ENCODE results near the gene NACAD. TPM values are rescaled to one million over a fixed set of nuclear protein-coding genes. Genes with fewer than 3 reads are reported as not detected.
"Not testable (repeated sequence)": the region's sequence is repeated elsewhere in the genome, so short reads cannot be mapped to it uniquely, and the experiment has no call there.

Gene NACAD
- total RNA-seq, 4 donors from 2014 or later = 6.0 to 10.6 (median 7.2) TPM

- peaks cover 0 to 8% (median 0%) of the 10 kb centered on the region in 3 donors for H3K4me1 ChIP-seq
- H3K36me3 ChIP-seq = no peaks in the 10 kb centered on the region
- peaks cover 8% of the 10 kb centered on the region for H3K27me3 ChIP-seq
- TF ChIP-seq CTCF (IDR thresholded peaks at IDR 0.05) (no peak), POLR2AphosphoS5 (IDR thresholded peaks at IDR 0.05) (no peak), EP300 (IDR thresholded peaks at IDR 0.05) (no peak), POLR2A (IDR thresholded peaks at IDR 0.05) (no peak)
- no CpG with 5 or more reads among the region's 1 CpG for WGBS, 2 donors (ENCODE audit: low coverage in 1 of 2)
- ATAC-seq = no peak
- H3K9me3 ChIP-seq = no peaks in the 10 kb centered on the region
- H3K27ac ChIP-seq = no peak overlapping the region
- no peak overlapping the region for H3K4me3 ChIP-seq
These were observed 27.3 kb upstream of the NACAD start for GRCh38 chr7:45116048-45116447.

GRCh38 chr7:45114926-45115325 lies 26.2 kb upstream of the NACAD start:
- no peak for ATAC-seq
- Histone ChIP-seq H3K4me1 (peaks cover 0 to 19% (median 8%) of the 10 kb centered on the region in 3 donors), H3K27me3 (peaks cover 8% of the 10 kb centered on the region), H3K27ac (no peak overlapping the region), H3K9me3 (no peaks in the 10 kb centered on the region), H3K36me3 (no peaks in the 10 kb centered on the region), H3K4me3 (no peak overlapping the region)
- TF ChIP-seq CTCF (IDR thresholded peaks at IDR 0.05) (no peak), POLR2AphosphoS5 (IDR thresholded peaks at IDR 0.05) (no peak), POLR2A (IDR thresholded peaks at IDR 0.05) (no peak), EP300 (IDR thresholded peaks at IDR 0.05) (no peak)

- not testable (repeated sequence) for H3K4me3 ChIP-seq, H3K36me3 ChIP-seq, H3K27ac ChIP-seq, H3K27me3 ChIP-seq, ATAC-seq, H3K9me3 ChIP-seq
- peaks cover 0 to 26% (median 8%) of the 10 kb centered on the region in 3 donors for H3K4me1 ChIP-seq
- 56 to 62% methylated on average over 1 of the region's 1 CpG for WGBS, 2 donors (ENCODE audit: low coverage in 1 of 2)
These were observed 25.5 kb upstream of the NACAD start for GRCh38 chr7:45114257-45114656.

- H3K27me3 ChIP-seq = peaks cover 7% of the 10 kb centered on the region
- WGBS, 2 donors (ENCODE audit: low coverage in 1 of 2) = 31% methylated on average over 1 of the region's 1 CpG; no CpG with 5 or more reads in 1 of the 2 donors
- H3K4me3 ChIP-seq = no peak overlapping the region
- H3K36me3 ChIP-seq = peaks cover 0 to 19% of the 10 kb centered on the region in 2 donors
- H3K9me3 ChIP-seq = no peaks in the 10 kb centered on the region
- H3K4me1 ChIP-seq = peaks cover 0 to 42% (median 17%) of the 10 kb centered on the region in 3 donors
- H3K27ac ChIP-seq = peak overlapping the region in 3 of 4 donors; percentile 82 to 95 (median 89)
- ATAC-seq = no peak
- TF ChIP-seq EP300 (IDR thresholded peaks at IDR 0.05) (no peak), POLR2A (IDR thresholded peaks at IDR 0.05) (no peak), CTCF (IDR thresholded peaks at IDR 0.05) (no peak), POLR2AphosphoS5 (IDR thresholded peaks at IDR 0.05) (no peak)
These were observed 23.9 kb upstream of the NACAD start for GRCh38 chr7:45112648-45113047.

- H3K27ac ChIP-seq = peak within 1 kb of the TSS; percentile 82 to 95 (median 91)
- 1% methylated on average over 14 to 15 of the region's 64 CpGs for WGBS, 2 donors (ENCODE audit: low coverage in 1 of 2)
- H3K4me1 ChIP-seq = peaks cover 0 to 53% (median 21%) of the 10 kb centered on the region in 3 donors
- H3K27me3 ChIP-seq = no peaks in the 10 kb centered on the region
- no peaks in the 10 kb centered on the region for H3K9me3 ChIP-seq
- ATAC-seq = peak; percentile 99
- H3K4me3 ChIP-seq = peak within 1 kb of the TSS; percentile 57 to 84
- TF ChIP-seq CTCF (IDR thresholded peaks at IDR 0.05) (peak in 2 of 4 experiments; percentile 37 to 57), EP300 (IDR thresholded peaks at IDR 0.05) (no peak), POLR2AphosphoS5 (IDR thresholded peaks at IDR 0.05) (peak; percentile 98), POLR2A (IDR thresholded peaks at IDR 0.05) (peak; percentile 90 to 92)
- peaks cover 0 to 30% of the 10 kb centered on the region in 2 donors for H3K36me3 ChIP-seq
These were observed 22.8 kb upstream of the NACAD start, which contains the start of gene TBRG4 for GRCh38 chr7:45111298-45112223. Gene TBRG4, minus strand, starts transcription at chr7:45111697. Its CDS starts 2,460 bp downstream, at chr7:45109237.
